ENCODE measurements around the gene PCDH1.
"Not testable (repeated sequence)": the region's sequence is repeated elsewhere in the genome, so short reads cannot be mapped to it uniquely, and the experiment has no call there.

PCDH1 gene

DNA sequence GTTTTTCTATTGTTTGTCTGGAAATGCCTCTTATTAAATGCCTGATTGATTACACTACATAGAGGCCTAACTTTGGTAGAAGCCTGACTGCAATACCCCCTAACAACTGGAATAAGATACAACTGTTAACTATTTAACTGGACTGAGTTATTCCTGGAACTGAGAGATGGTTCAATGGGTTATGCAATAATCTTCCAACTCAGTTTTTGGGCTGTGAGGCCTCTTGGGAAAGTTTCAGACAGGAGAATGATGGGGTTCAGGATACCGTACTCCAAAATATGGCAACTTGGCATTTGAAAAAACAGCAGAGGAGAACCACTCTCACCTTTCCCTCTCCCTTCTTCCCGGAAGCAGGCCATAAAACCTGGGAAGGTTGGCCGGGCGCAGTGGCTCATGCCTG is 19.2 kb upstream of the PCDH1 start:
- no peak for TF ChIP-seq ZFX (IDR thresholded peaks at IDR 0.05; ENCODE audit: borderline replicate concordance)
- TF ChIP-seq, protein P1, sequence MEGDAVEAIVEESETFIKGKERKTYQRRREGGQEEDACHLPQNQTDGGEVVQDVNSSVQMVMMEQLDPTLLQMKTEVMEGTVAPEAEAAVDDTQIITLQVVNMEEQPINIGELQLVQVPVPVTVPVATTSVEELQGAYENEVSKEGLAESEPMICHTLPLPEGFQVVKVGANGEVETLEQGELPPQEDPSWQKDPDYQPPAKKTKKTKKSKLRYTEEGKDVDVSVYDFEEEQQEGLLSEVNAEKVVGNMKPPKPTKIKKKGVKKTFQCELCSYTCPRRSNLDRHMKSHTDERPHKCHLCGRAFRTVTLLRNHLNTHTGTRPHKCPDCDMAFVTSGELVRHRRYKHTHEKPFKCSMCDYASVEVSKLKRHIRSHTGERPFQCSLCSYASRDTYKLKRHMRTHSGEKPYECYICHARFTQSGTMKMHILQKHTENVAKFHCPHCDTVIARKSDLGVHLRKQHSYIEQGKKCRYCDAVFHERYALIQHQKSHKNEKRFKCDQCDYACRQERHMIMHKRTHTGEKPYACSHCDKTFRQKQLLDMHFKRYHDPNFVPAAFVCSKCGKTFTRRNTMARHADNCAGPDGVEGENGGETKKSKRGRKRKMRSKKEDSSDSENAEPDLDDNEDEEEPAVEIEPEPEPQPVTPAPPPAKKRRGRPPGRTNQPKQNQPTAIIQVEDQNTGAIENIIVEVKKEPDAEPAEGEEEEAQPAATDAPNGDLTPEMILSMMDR (IDR thresholded peaks at IDR 0.05), result no peak
- no peak overlapping the region for H3K27ac ChIP-seq

DNA sequence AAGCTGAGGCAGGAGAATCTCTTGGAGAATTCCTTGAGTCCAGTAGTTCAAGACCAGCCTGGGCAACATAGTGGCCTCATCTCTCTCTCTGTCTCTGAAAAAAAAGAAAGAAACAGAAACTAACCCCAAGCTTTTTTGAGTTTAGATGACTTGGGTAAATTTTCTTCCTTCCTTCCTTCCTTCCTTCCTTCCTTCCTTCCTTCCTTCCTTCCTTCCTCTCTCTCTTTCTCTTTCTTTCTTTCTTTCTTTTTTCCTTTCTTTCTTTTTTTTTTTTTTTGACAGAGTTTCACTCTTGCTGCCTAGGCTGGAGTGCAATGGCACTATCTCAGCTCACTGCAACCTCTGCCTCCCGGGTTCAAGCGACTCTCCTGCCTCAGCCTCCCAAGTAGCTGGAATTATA is 12.2 kb upstream of the PCDH1 start:
- not testable (repeated sequence) for H3K27ac ChIP-seq

DNA sequence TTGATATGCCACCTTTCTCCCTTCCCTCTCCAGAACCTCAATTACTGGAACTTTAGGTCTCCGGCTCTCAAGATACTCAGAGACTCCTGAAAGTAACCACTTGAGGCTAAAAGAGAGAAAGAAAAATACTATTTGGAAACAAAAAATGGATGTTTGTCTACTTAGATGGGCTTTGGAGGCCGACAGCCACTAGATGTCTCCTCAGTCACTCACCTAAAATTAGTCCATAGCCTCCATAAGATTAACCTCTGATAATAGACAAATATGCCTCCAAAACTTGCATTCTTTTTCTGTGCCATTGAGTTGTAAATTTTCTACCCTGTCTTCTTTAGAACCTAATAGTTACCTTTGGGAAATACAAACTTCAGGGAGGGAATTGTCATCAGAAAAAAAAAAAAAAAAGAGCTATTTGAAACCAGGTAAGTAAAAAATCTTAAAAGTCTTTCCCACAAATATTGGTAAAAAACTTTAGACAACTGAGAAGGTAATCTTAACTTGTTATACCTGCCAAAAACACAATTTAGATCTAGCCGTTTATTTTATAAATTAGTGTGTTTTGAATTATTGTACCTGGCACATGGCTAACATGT is 11.2 kb upstream of the PCDH1 start:
- H3K27ac ChIP-seq, result no peak overlapping the region
- TF ChIP-seq, protein P1 (IDR thresholded peaks at IDR 0.05), result peak; percentile 54
- TF ChIP-seq ZFX (IDR thresholded peaks at IDR 0.05; ENCODE audit: borderline replicate concordance), result no peak

DNA sequence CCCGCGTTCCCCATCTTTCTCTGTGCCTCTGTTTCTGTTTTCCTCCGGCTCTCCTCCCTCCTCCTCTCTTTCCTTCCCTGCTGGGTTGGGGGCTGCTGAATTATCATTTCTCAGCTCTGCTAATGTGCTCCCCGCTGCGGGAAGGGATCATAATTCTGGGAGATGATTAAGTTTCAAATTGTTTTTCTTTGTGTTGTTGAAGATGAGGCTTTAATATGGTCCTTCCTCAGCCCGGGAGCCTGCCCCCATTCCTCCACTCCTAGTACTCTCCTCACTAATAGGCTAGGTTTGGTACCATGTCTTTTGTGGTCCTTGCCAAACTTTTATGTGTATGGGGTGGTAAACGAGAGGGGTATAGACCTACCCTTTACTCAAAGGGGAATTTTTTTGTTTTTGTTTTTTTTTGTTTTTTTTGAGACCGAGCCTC is 5.7 kb upstream of the PCDH1 start:
- H3K27ac ChIP-seq, result no peak overlapping the region
- TF ChIP-seq, protein P1 (IDR thresholded peaks at IDR 0.05), result no peak
- TF ChIP-seq ZFX (IDR thresholded peaks at IDR 0.05; ENCODE audit: borderline replicate concordance), result no peak

DNA sequence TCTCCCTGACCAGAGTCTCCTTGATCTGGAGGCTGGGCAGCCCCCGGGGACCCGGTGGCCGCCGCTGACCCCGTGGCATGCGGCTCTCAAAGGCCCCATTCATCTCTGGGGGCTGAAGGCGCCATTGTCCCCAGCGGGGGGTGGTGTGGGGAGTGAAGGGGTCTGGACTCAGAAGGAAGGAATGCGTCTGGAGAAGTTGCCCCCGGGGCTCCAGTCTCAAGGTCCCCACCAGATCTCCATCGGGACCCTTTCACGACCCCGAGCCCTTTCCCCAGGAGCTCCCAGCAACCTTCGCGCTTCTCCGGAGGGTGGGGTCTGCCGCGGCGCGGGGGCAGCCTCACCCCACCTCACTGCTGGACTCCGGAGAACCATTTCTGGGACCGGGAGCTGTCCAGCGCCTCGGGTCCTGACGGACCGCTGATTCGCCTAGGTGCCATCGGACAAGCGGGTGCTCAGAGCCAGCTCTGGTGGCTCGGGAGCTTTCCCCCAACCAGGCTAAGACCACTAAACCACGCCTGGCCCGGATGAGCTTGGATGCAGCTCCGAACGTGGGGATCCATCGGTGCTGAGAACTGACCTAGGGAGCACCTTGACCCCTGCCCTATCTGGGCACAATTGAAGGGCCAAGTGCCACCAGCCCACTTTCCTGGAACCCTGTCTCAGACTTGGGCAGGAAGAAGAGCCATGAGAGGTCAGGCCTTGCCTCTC is 5.1 kb upstream of the PCDH1 start:
- TF ChIP-seq, protein P1 (IDR thresholded peaks at IDR 0.05), result no peak
- no peak for TF ChIP-seq ZFX (IDR thresholded peaks at IDR 0.05; ENCODE audit: borderline replicate concordance)

DNA sequence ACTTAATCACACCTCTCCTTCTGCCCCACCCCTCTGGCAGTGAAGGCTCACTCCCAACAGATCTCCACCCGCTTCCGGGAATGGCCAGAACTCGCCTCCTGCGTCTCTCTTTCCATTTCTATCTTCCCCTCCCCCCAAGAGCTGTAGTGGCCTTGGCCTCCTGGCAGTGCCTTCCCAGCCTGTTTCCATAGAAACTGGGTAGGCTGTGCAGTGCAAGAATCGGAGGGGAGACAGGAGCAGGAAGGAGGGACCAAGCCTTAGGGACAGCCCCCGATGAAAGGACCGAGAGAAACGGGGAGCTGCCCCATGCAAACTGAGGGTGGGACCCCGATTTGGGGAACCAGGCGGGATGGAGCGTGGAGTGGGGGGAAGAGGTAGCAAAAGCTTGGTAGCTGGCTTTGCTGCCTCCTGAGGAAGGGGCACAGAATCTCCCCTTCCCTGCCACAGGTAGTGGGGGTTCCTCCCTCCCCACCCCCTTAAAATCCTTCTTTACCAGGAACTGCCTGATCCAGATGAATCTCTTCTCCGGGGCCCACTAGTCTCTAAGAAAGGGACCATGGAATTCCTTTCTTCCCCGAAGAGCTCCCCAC is 4.5 kb upstream of the PCDH1 start:
- TF ChIP-seq ZFX (IDR thresholded peaks at IDR 0.05; ENCODE audit: borderline replicate concordance), result no peak
- TF ChIP-seq, protein P1 (IDR thresholded peaks at IDR 0.05), result no peak
- no peak overlapping the region for H3K27ac ChIP-seq

More for the DNA sequence above, 5.1 kb upstream of the PCDH1 start:
- no peak overlapping the region for H3K27ac ChIP-seq

DNA sequence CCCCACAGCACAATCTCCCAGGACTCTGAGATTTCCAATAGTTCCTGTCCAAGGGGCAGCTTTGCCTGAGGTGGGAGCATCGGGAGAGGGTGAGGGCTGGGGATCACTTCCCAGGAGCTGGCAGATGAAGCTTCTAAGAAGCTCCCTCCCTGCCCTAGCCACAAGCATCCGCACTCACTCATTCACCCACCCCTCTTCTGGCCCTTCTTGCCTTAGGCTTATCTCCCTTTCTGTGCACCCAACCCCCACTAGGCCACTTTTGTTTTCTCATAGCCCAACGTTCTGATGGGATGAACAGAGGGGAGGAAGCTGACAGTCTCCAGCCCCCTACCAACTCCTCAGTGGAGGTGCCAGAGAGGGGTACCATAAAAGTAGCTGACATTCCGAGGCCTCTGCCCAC is 3.7 kb upstream of the PCDH1 start:
- TF ChIP-seq, protein P1 (IDR thresholded peaks at IDR 0.05), result no peak
- TF ChIP-seq ZFX (IDR thresholded peaks at IDR 0.05; ENCODE audit: borderline replicate concordance), result no peak
- H3K27ac ChIP-seq, result no peak overlapping the region

Measured in 22Rv1 (cell line).